ENCODE measurements around the gene DPM3.

DNA sequence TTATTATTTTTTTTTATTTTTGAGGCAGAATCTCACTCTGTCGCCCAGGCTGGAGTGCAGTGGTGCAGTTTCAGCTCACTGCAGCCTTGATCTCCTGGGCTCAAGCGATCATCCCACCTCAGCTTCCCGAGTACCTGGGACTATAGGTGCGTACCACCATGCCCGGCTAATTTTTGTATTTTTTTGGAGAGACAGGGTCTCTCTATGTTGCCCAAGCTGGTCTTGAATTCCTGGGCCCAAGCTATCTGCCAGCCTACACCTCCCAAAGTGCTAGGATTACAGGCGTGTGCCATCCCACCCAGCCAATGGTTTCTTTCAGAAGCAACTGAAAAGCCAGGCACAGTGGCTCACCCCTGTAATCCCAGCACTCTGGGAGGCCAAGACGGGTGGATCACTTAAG is 30.5 kb upstream of the DPM3 start:
- TF ChIP-seq, protein P1, sequence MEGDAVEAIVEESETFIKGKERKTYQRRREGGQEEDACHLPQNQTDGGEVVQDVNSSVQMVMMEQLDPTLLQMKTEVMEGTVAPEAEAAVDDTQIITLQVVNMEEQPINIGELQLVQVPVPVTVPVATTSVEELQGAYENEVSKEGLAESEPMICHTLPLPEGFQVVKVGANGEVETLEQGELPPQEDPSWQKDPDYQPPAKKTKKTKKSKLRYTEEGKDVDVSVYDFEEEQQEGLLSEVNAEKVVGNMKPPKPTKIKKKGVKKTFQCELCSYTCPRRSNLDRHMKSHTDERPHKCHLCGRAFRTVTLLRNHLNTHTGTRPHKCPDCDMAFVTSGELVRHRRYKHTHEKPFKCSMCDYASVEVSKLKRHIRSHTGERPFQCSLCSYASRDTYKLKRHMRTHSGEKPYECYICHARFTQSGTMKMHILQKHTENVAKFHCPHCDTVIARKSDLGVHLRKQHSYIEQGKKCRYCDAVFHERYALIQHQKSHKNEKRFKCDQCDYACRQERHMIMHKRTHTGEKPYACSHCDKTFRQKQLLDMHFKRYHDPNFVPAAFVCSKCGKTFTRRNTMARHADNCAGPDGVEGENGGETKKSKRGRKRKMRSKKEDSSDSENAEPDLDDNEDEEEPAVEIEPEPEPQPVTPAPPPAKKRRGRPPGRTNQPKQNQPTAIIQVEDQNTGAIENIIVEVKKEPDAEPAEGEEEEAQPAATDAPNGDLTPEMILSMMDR (IDR thresholded peaks at IDR 0.05) = no peak
- no peak for TF ChIP-seq EZH2 (IDR thresholded peaks at IDR 0.05; ENCODE audit: borderline replicate concordance, insufficient read depth, low read depth, low read length, poor library complexity, severe bottlenecking)

Measured in B cell (primary cell).